HEK293T (cell line): ENCODE results near the gene ZNF57.

Source experiments
- BHLHE40 ChIP-seq: fragments of 450-650 bp; IDR thresholded peaks from 2 replicates; pipeline ENCODE4 v1.6.1; 2016; ENCODE audit warnings: mild to moderate bottlenecking, moderate library complexity, borderline replicate concordance
- CTBP1 ChIP-seq: fragments of 450-650 bp; IDR thresholded peaks from 2 replicates; pipeline ENCODE4 v1.6.1; 2016; ENCODE audit warnings: borderline replicate concordance
- ELF4 ChIP-seq: fragments of 450-650 bp; IDR thresholded peaks from 2 replicates; pipeline ENCODE4 v1.6.1; 2017; ENCODE audit warnings: antibody characterized with exemption
- FOXA1 ChIP-seq: fragments of 450-650 bp; IDR thresholded peaks from 2 replicates; pipeline ENCODE4 v1.6.1; 2016; ENCODE audit warnings: mild to moderate bottlenecking
- FOXK2 ChIP-seq: fragments of 450-650 bp; IDR thresholded peaks from 2 replicates; pipeline ENCODE4 v1.6.1; 2016; ENCODE audit warnings: mild to moderate bottlenecking
- FOXM1 ChIP-seq: fragments of 450-650 bp; IDR thresholded peaks from 2 replicates; pipeline ENCODE4 v1.6.1; 2017; ENCODE audit warnings: mild to moderate bottlenecking, borderline replicate concordance
- HDGF ChIP-seq: fragments of 450-650 bp; IDR thresholded peaks from 2 replicates; pipeline ENCODE4 v1.6.1; 2017; ENCODE audit warnings: antibody characterized with exemption, borderline replicate concordance
- L3MBTL2 ChIP-seq: fragments of 450-650 bp; conservative IDR thresholded peaks from 2 replicates; pipeline ENCODE4 v1.6.1; 2016; ENCODE audit warnings: mild to moderate bottlenecking
- NFRKB ChIP-seq: fragments of 450-650 bp; IDR thresholded peaks from 2 replicates; pipeline ENCODE4 v1.6.1; 2016; ENCODE audit warnings: mild to moderate bottlenecking, moderate library complexity
- SP1 ChIP-seq: fragments of 450-650 bp; IDR thresholded peaks from 2 replicates; pipeline ENCODE4 v1.6.1; 2017
- TARDBP ChIP-seq: fragments of 450-650 bp; IDR thresholded peaks from 2 replicates; pipeline ENCODE4 v1.6.1; 2016

GRCh38 chr19:2950286-2951124 lies 49.8 kb downstream of the ZNF57 start:
- TF ChIP-seq SP1, result no peak; the same call in 1 of the 2 replicates
- no peak for TF ChIP-seq FOXK2
- peak; percentile 59 for TF ChIP-seq ELF4
- no peak for TF ChIP-seq L3MBTL2
- no peak for TF ChIP-seq FOXA1
- no peak for TF ChIP-seq TARDBP
- TF ChIP-seq CTBP1, result no peak
- no peak for TF ChIP-seq HDGF
- TF ChIP-seq BHLHE40, result no peak
- TF ChIP-seq FOXM1, result no peak
- TF ChIP-seq NFRKB, result no peak
